Measurements from ENCODE around the gene RAB37. TPM values are rescaled to one million over a fixed set of nuclear protein-coding genes. Genes with fewer than 3 reads are reported as not detected.

RAB37 gene
- total RNA-seq, 5 donors from 2014 or later (not counting 1 experiment from before 2014, with no cell fraction given) = 31.2 to 73.4 (median 40.7) TPM

DNA sequence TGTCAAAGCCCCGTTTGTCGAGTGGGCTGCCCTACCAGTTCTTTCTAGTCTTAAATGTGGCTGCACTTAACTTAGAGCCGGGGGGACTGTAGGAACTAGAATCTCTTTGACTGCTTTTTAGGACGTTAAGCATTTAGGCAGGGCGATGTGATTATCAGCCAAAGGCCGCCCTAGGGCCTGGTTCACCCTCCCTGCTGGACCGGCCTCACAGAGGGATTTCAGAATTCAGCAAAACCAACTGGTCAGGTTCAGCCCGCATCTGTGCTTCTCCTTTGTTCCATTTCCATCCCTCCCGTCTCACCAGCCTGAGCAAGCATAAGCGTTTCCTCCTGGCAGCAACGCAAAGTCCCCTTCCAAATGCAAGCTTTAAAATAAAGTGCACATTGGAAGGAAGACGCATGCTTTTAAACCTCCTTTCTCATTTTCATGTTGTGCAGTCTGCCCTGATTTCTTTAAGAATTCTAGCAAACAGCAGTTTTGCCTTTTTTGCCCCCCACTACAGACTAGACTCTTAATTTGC is 55.6 kb downstream of the RAB37 start:
- no peak overlapping the region for H3K27ac Mint-ChIP-seq
- H3K4me3 ChIP-seq (ENCODE audit: control insufficient read depth in 1 of 2, extremely low read depth in 1 of 2, low read length in 1 of 2) = no peak overlapping the region

GRCh38 chr17:74795327-74796020 is 58.4 kb downstream of the RAB37 start:
- H3K9me3 ChIP-seq = no peaks in the 10 kb centered on the region
- Mint-ChIP-seq H3K4me3 (no peak overlapping the region), H3K27ac (no peak overlapping the region), H3K9me3 (no peaks in the 10 kb centered on the region), H3K4me1 (peaks cover 13 to 14% (median 14%) of the 10 kb centered on the region in 3 donors), H3K27me3 (no peaks in the 10 kb centered on the region), H3K36me3 (peaks cover 60% of the 10 kb centered on the region)
- ChIA-PET POLR2A (no interaction called here), CTCF (interaction anchor here in 1 of 2 donors (0.5 to 1.0 kb wide), 2 partner anchors 12 to 50 kb away, joined by 3 to 4 read pairs; no protein-coding TSS in a partner anchor)
- peaks cover 5 to 14% of the 10 kb centered on the region in 2 experiments for H3K4me1 ChIP-seq (ENCODE audit: control insufficient read depth in 1 of 2, extremely low read depth in 1 of 2, insufficient read depth in 2 of 2, low read length in 2 of 2)
- no peak overlapping the region for H3K4me3 ChIP-seq (ENCODE audit: control insufficient read depth in 1 of 2, extremely low read depth in 1 of 2, low read length in 1 of 2)
- no peak for ATAC-seq (replicated peaks in 1 of 4)
- peaks cover 33 to 78% of the 10 kb centered on the region in 2 donors for H3K36me3 ChIP-seq (ENCODE audit: control insufficient read depth in 2 of 2, extremely low read depth in 1 of 2, insufficient read depth in 1 of 2, low read length in 1 of 2)
- H3K27ac ChIP-seq (ENCODE audit: low read length) = no peak overlapping the region
- H3K27me3 ChIP-seq (replicated peaks in 1 of 2; ENCODE audit: control insufficient read depth in 2 of 2, extremely low read depth in 1 of 2, insufficient read depth in 2 of 2, low read length in 1 of 2) = no peaks in the 10 kb centered on the region
- WGBS (ENCODE audit: insufficient coverage) = 98% methylated on average over 18 of the region's 18 CpGs
- no peak for DNase-seq

More for the DNA sequence above, 55.6 kb downstream of the RAB37 start:
- POLR2A ChIA-PET = no interaction called here
- Histone ChIP-seq H3K36me3 (ENCODE audit: control insufficient read depth in 2 of 2, extremely low read depth in 1 of 2, insufficient read depth in 1 of 2, low read length in 1 of 2) (peaks cover 27 to 66% of the 10 kb centered on the region in 2 donors), H3K27me3 (replicated peaks in 1 of 2; ENCODE audit: control insufficient read depth in 2 of 2, extremely low read depth in 1 of 2, insufficient read depth in 2 of 2, low read length in 1 of 2) (no peaks in the 10 kb centered on the region), H3K4me1 (ENCODE audit: control insufficient read depth in 1 of 2, extremely low read depth in 1 of 2, insufficient read depth in 2 of 2, low read length in 2 of 2) (peaks cover 9 to 22% of the 10 kb centered on the region in 2 experiments), H3K9me3 (no peaks in the 10 kb centered on the region), H3K27ac (ENCODE audit: low read length) (no peak overlapping the region)
- Mint-ChIP-seq H3K36me3 (peaks cover 47% of the 10 kb centered on the region), H3K4me1 (peaks cover 19 to 28% (median 23%) of the 10 kb centered on the region in 3 donors), H3K4me3 (no peak overlapping the region), H3K27me3 (no peaks in the 10 kb centered on the region), H3K9me3 (no peaks in the 10 kb centered on the region)
- ATAC-seq (replicated peaks in 1 of 4) = no peak
- WGBS (ENCODE audit: insufficient coverage) = 95% methylated on average over 11 of the region's 12 CpGs
- CTCF ChIA-PET = interaction anchor here in 1 of 2 donors (1.1 to 1.5 kb wide), 2 partner anchors 164 to 168 kb away, joined by 3 read pairs; no protein-coding TSS in a partner anchor
- DNase-seq = no peak

DNA sequence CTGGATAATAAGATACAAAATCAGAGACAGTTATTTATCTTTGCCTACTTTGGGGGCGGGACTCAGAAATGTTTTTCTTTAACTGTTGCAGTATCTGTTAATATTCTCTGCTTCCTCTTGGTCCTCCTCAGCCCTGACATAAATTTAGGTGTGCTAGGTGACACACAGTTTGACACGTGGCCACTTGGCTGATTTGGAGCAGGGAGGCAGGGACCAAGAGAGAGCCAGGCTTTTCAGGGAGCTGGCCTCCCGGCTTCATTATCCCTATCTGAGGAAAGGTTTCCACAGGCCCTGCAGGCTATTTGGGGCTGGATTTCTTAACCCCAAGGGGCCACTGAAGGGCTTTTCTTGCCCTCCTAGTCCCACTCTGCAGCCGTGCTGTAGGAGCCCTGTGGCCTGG is 59.2 kb downstream of the RAB37 start:
- CTCF ChIA-PET = interaction anchor here (0.6 to 1.0 kb wide), 2 partner anchors 51 to 123 kb away, joined by 3 read pairs; no protein-coding TSS in a partner anchor
- Mint-ChIP-seq H3K27ac (no peak overlapping the region), H3K9me3 (no peaks in the 10 kb centered on the region), H3K4me1 (peaks cover 6 to 7% (median 6%) of the 10 kb centered on the region in 3 donors), H3K36me3 (peaks cover 63% of the 10 kb centered on the region), H3K4me3 (no peak overlapping the region), H3K27me3 (no peaks in the 10 kb centered on the region)
- no peaks in the 10 kb centered on the region for H3K9me3 ChIP-seq
- H3K4me3 ChIP-seq (ENCODE audit: control insufficient read depth in 1 of 2, extremely low read depth in 1 of 2, low read length in 1 of 2) = no peak overlapping the region
- H3K36me3 ChIP-seq (ENCODE audit: control insufficient read depth in 2 of 2, extremely low read depth in 1 of 2, insufficient read depth in 1 of 2, low read length in 1 of 2) = peaks cover 37 to 82% of the 10 kb centered on the region in 2 donors
- 100% methylated on average over 2 of the region's 4 CpGs for WGBS (ENCODE audit: insufficient coverage)
- POLR2A ChIA-PET = no interaction called here
- H3K4me1 ChIP-seq (ENCODE audit: control insufficient read depth in 1 of 2, extremely low read depth in 1 of 2, insufficient read depth in 2 of 2, low read length in 2 of 2) = peaks cover 2 to 6% of the 10 kb centered on the region in 2 experiments
- H3K27ac ChIP-seq (ENCODE audit: low read length) = no peak overlapping the region
- no peak for ATAC-seq (replicated peaks in 1 of 4)
- DNase-seq = no peak
- H3K27me3 ChIP-seq (replicated peaks in 1 of 2; ENCODE audit: control insufficient read depth in 2 of 2, extremely low read depth in 1 of 2, insufficient read depth in 2 of 2, low read length in 1 of 2) = no peaks in the 10 kb centered on the region

- H3K36me3 ChIP-seq (ENCODE audit: control insufficient read depth in 2 of 2, extremely low read depth in 1 of 2, insufficient read depth in 1 of 2, low read length in 1 of 2) = peaks cover 40 to 83% of the 10 kb centered on the region in 2 donors
Observed at GRCh38 chr17:74796866-74797265, 59.8 kb downstream of the RAB37 start.

More at GRCh38 chr17:74796866-74797265, 59.8 kb downstream of the RAB37 start:
- Histone ChIP-seq H3K4me1 (ENCODE audit: control insufficient read depth in 1 of 2, extremely low read depth in 1 of 2, insufficient read depth in 2 of 2, low read length in 2 of 2) (no peaks in the 10 kb centered on the region), H3K27ac (ENCODE audit: low read length) (no peak overlapping the region), H3K27me3 (replicated peaks in 1 of 2; ENCODE audit: control insufficient read depth in 2 of 2, extremely low read depth in 1 of 2, insufficient read depth in 2 of 2, low read length in 1 of 2) (no peaks in the 10 kb centered on the region), H3K9me3 (no peaks in the 10 kb centered on the region), H3K4me3 (ENCODE audit: control insufficient read depth in 1 of 2, extremely low read depth in 1 of 2, low read length in 1 of 2) (no peak overlapping the region)
- Mint-ChIP-seq H3K27ac (no peak overlapping the region), H3K36me3 (peaks cover 66% of the 10 kb centered on the region), H3K4me3 (no peak overlapping the region), H3K9me3 (no peaks in the 10 kb centered on the region), H3K27me3 (no peaks in the 10 kb centered on the region), H3K4me1 (peaks cover 0 to 2% (median 2%) of the 10 kb centered on the region in 3 donors)
- ChIA-PET CTCF (interaction anchor here in 1 of 2 donors (0.6 kb wide), 1 partner anchor 123 kb away, joined by 3 read pairs; no protein-coding TSS in a partner anchor), POLR2A (no interaction called here)
- no peak for ATAC-seq (replicated peaks in 1 of 4)
- DNase-seq = no peak
- 98% methylated on average over 6 of the region's 6 CpGs for WGBS (ENCODE audit: insufficient coverage)

Other genes with a start within 250 kb of the RAB37 start
- gene CD300LB, start 205.8 kb upstream of the RAB37 start, total RNA-seq = not detected
- gene CD300C, start 191.1 kb upstream of the RAB37 start, total RNA-seq = under 1 TPM in 1 of 5 donors, not detected in 4; 0.18 TPM
- not detected for gene CD300H, start 169.7 kb upstream of the RAB37 start, total RNA-seq
- gene CD300LD, start 145.0 kb upstream of the RAB37 start, total RNA-seq = under 1 TPM in 1 of 5 donors, not detected in 4; 0.47 TPM
- under 1 TPM in 1 of 5 donors, not detected in 4; 0.38 TPM for gene CD300E, start 113.5 kb upstream of the RAB37 start, total RNA-seq
- under 1 TPM in 1 of 5 donors, not detected in 4; 0.25 TPM for gene CD300LF, start 24.3 kb upstream of the RAB37 start, total RNA-seq
- 100 to 1,000 TPM; 104 to 260 (median 223) TPM for gene NHERF1, start 11.4 kb downstream of the RAB37 start, total RNA-seq
- gene NAT9, start 39.1 kb downstream of the RAB37 start, total RNA-seq = 10 to 100 TPM; 37.2 to 74.4 (median 71.9) TPM
- gene GRIN2C, start 122.6 kb downstream of the RAB37 start, total RNA-seq = not detected
- 10 to 100 TPM in 3 of 5 donors, 1 to 10 TPM in 2; 4.2 to 20.7 (median 15.3) TPM for gene FDXR, start 135.7 kb downstream of the RAB37 start, total RNA-seq
- gene FADS6, start 156.4 kb downstream of the RAB37 start, total RNA-seq = not detected
- not detected for gene USH1G, start 186.0 kb downstream of the RAB37 start, total RNA-seq
- gene OTOP2, start 187.0 kb downstream of the RAB37 start, total RNA-seq = not detected
- not detected for gene OTOP3, start 198.6 kb downstream of the RAB37 start, total RNA-seq
- 10 to 100 TPM; 12.7 to 21.0 (median 14.5) TPM for gene HID1, start 235.5 kb downstream of the RAB37 start, total RNA-seq